GM18508 (cell line): ENCODE data around the gene TCHHL1.
"Not testable (repeated sequence)": the region's sequence is repeated elsewhere in the genome, so short reads cannot be mapped to it uniquely, and the experiment has no call there.

ENCODE experiments used
- ATAC-seq: cut with Tn5 transposase; IDR thresholded peaks from one replicate; pipeline ENCODE4 v1.9.1; 2021; ENCODE audit warnings: moderate number of reproducible peaks; ENCODE audit not compliant: insufficient read depth, unreplicated experiment

TCHHL1 gene

DNA sequence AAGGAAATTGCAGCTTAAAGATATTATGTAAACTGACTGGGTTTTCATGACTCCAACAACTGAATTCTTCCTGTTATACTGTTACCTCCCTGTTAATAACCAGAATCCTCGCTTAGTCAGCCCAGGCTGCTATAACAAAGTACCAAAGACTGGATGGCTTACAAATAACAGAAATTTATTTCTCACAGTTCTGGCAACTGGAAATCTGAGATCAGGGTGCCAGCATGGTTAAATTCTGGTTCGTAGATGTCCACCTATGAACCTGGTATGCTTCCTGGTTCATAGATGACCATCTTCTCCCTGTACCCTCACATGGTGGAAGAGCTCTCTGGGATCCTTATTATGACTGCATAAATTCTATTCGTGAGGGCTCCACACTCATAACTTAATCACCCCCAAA lies 8.1 kb upstream of the TCHHL1 start:
- ATAC-seq, result no peak

GRCh38 chr1:152086760-152087159 lies 2.1 kb downstream of the TCHHL1 start:
- no peak for ATAC-seq

DNA sequence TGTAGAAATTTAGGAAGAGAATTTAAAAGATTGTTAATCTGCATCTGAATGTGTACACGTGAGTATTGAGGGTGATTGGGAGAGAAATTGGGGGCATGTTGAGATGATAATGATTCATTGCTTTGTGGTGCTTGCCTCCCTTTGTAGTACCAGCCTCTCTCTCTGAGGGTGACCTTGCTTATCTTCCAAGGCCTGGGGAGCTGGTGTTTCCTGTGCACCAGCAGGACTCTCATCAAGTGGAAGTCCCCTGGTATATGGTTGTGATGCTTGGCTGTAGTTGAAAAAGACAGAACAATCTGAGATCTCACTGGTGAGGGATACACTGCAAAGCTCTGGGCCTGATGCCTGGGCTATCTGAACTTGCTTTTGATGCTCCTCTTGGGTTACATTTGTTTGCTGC lies 4.0 kb downstream of the TCHHL1 start:
- no peak for ATAC-seq

DNA sequence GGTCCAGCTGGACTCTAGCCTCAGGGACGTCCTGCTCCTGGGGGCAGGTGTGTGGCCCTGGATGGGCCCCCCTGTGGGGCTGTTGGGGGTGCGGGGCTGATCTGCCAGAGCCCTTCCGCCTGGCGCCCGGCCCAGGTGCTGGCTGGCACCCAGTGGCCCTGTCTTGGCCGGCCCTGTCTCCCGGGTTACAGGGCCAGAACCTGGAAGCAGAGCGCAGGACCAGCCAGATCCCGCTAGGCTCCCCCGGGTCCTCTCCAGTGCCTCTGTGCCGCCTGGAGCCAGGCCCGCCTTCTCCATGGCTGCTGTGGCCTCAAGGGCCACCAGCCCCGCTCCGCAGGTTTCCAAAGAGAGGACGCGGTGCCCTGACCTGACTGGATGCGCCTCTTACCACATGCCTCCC lies 7.8 kb downstream of the TCHHL1 start:
- not testable (repeated sequence) for ATAC-seq

GRCh38 chr1:152080494-152080893 lies 8.4 kb downstream of the TCHHL1 start:
- not testable (repeated sequence) for ATAC-seq

- ATAC-seq, result no peak
Measured at GRCh38 chr1:152078831-152079441, 9.9 kb downstream of the TCHHL1 start.

- no peak for ATAC-seq
Measured at GRCh38 chr1:152072311-152072710, 16.6 kb downstream of the TCHHL1 start.

DNA sequence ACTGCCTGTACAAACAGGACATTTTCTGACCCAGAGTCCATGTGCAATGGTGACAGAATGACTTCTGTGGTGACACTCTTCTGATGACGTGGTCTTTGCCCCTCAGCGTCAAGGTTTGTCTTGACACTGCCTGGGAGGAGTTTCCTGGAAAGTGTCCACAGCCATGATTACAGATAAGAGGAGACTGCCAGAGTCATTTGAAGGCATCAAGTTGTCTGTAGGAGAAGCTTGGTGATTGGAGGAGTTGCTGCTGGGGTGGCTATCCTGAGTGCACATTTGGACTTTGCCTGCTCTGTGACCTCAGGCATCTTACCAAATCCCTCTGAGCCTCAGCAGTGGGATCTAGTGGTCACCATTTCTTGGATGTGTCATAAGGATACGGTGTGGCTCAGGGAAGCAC lies 17.7 kb downstream of the TCHHL1 start:
- ATAC-seq, result no peak

DNA sequence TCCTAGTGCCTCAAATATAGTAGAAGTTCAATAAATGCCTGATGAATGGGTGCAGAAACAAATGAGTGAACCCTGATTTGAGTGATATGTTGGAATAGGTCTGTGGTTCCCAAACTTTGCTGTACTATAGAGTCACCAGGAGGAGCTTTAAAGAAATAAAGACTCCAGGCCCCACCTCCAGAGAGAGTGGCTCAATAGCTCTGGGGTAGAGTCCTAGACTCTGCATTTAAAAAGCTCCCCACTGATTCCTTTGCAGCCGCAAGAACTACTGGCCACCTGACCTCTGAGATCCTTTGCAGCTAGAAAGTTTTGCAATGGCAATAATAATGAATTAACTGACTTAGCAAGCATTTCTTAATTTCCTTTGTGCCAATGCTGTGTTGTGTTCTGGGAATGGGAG lies 20.9 kb downstream of the TCHHL1 start:
- no peak for ATAC-seq

- ATAC-seq, result no peak
Measured at GRCh38 chr1:152067150-152067549, 21.7 kb downstream of the TCHHL1 start.

- no peak for ATAC-seq
Measured at GRCh38 chr1:152061952-152062351, 26.9 kb downstream of the TCHHL1 start.

DNA sequence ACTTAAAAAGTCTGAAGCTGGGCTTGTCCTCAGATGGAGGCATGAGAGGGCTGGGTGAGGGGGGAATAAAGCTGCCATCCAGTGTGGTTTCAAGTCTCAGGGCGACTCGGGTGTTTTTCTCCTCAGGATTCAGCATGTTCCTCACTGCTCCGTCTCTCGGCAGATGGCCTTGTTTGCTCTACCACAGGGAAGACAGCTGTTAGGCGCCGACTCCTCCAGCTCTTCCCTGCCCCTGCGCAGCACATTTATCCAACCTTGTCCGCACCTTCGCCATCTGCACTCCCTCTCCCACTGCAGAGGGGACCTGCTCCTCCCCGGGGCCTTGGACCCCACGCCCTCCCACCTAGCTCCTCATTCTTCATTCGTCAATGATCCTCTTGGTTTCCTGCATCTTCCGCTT lies 35.5 kb downstream of the TCHHL1 start:
- no peak for ATAC-seq

GRCh38 chr1:152052606-152053005 lies 36.3 kb downstream of the TCHHL1 start:
- ATAC-seq, result no peak

- ATAC-seq, result no peak
Measured at GRCh38 chr1:152050886-152051675, 37.8 kb downstream of the TCHHL1 start.

DNA sequence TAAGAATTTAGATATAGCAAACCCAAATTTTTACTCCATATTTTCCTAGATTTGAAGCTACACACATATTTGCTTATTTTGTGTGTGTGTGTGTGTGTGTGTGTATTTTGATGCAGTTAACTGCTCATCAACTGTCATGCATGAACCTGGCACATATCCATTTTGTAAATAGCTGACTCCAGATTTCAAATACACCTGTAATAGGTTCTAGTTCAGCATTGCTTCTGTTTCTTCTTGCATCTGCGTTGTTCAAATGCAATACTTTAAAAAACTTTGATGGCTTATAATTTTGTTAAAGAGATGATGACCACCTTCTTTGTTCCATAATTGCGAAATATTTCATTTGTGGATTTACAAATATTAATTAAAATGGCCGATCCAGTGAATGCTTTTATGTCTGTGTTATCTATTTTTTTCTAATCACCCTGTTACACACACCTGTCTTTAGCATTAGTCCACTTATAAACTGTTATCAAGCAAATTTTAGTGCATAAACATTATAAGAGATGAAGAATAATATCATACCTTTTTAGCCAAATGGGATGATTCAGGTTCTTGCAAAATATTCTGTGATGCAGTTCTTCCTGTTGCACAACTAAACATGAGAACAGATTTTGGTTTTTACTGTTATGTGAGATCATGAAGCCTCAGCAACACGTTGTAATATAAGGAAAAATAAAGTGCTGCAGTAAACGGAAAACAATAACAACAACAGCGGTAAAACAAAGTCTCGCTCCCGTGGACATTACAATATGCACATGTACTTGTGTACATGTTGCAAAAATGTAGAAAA lies 39.4 kb downstream of the TCHHL1 start:
- no peak for ATAC-seq

DNA sequence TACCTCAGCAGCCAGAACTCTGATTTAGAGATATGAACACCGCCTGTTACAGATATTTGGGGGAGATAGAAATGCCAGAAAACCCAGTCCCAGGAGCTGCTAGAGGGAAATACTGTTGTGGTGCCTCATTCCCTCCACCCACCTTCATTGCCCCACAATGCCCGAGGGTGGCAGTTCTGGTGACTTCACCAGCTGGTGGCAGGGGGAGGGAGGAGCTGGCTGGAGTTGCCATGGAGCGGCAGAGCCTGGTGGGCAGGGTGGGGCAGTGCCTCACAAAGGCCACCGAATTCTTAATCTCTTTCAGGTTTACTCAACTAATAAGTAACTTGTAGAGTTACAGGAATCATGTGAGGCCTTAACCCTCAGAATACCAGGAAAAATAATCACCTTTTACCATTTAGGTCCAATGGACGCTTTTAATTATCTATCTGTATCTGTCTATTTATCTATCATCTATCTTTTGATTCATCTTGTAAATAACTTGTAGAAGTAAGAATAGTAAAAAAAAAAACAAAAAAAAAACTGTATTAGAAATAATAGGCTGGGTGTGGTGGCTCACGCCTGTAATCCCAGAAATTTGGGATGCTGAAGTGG lies 40.4 kb downstream of the TCHHL1 start:
- peak; percentile 7 for ATAC-seq

DNA sequence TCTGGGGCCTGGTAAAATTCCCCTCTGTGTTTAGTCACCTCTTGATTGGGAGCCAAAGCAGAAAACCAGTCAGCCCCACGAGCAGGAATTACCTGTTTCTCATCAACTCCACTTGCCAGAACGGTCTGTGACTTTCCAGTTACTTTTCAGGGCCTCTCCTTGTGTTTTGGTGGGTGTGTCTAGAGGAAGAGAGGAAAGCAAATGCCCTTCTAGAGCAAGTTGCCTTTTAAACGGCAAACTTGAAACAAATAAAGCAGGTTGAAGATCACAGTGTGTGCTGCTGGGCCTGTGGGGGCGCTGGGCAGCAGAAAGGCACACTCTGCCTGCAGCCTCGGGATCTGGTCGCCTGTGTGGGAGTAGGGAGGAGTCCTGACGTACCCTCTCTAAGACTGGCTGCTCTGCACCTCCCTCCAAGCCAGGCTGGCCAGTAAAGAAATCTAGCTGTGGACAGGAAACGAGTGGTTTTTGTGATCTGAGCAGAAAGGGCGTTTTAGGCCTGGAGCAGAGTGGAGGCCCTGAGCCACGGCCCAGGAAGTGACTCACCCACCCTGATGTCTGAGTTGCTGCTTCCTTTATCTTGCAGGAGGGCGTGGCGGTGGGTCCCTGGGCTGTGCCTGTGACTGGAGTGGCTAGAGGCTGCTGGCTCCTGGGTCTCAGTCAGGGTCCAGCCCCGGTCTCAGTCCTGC lies 41.0 kb downstream of the TCHHL1 start:
- ATAC-seq, result peak; percentile 90

- ATAC-seq, result no peak
Measured at GRCh38 chr1:152047413-152047729, 41.5 kb downstream of the TCHHL1 start.

DNA sequence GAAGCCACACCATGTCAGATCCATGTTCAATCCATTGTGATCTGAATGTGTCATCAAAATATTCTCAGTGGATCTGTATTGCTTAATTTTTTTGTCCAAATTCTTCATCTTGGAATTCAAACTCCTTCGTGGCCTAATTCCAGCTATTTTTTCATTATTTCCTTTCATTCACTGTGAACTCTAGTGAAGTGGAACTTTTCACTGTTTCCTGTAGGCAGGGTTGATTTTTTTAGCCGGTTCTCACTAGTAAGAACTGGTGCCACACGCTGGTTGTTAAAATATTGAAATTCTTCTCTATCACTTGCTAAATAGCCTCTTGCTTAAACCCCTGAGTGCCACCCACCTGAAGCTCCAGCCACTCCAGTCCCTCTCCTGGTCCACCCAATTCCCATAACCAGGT lies 44.5 kb downstream of the TCHHL1 start:
- ATAC-seq, result no peak

DNA sequence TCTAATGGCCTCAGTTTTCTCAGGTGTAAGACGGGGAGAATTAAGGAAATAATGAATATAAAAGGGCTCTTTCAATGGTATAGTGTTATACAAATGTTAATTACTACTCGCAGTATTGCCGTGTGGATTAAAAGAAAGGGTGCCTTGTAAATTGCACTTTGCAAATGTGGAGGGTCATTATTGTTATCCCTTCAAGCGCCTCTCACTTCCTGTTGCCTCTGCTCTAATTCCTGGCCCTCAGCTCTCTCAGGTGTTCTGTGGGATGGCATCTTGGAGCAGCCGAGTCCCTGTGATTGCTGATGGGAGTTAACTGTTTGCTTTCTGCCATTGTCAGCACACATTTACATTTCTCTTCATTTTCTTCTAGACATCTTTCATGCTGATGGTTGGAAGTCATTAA lies 45.0 kb downstream of the TCHHL1 start:
- ATAC-seq, result no peak
